Left ventricle myocardium inferior (tissue), 1 donor: Measurements from ENCODE around the gene NEAT1. TPM values are rescaled to one million over a fixed set of nuclear protein-coding genes. Genes with fewer than 3 reads are reported as not detected.

Experiments used
- DNase-seq: peaks from one replicate; pipeline ENCODE4 v3.0.0-alpha.2; 2020
- H3K27ac ChIP-seq: fragments of 200-600 bp; replicated peaks from 2 replicates; pipeline ENCODE4 v1.8.0; 2021
- H3K27me3 ChIP-seq: fragments of 200-600 bp; 2 replicates; pipeline ENCODE4 v1.8.0; 2021; ENCODE audit warnings: low read depth
- H3K36me3 ChIP-seq: fragments of 200-600 bp; 2 replicates; pipeline ENCODE4 v1.8.0; 2021
- H3K4me1 ChIP-seq: fragments of 200-600 bp; 2 replicates; pipeline ENCODE4 v1.8.0; 2021
- H3K4me3 ChIP-seq: fragments of 200-600 bp; 2 replicates; pipeline ENCODE4 v1.8.0; 2021; ENCODE audit warnings: mild to moderate bottlenecking, moderate library complexity
- H3K9me3 ChIP-seq: fragments of 200-600 bp; replicated peaks from 2 replicates; pipeline ENCODE4 v1.8.0; 2021
- CTCF ChIP-seq: fragments of 200-600 bp; IDR thresholded peaks from 2 replicates; pipeline ENCODE4 v1.8.0; 2021; ENCODE audit warnings: antibody characterized with exemption, mild to moderate bottlenecking, borderline replicate concordance
- intact Hi-C: fragments of 100-400 bp; cut with micrococcal nuclease; formaldehyde crosslinking; loops from one replicate; pipeline ENCODE4 v1.11.0; 2022
- total RNA-seq: library from RNA; stranded (reverse); fragmentation: NEBNext Ultra II Directional; extraction: Animal tissue kit (Norgen Biotek cat#: 25700); gene quantifications from one replicate; pipeline ENCODE4 v1.2.1, GENCODE V29; 2021
- donor health status: DM: no; HTN: yes; CAD: no; lungs with severe emphysema.

The NEAT1 gene
- total RNA-seq, 1 donor from 2014 or later, result 405 TPM

GRCh38 chr11:65427691-65428577, 5.3 kb downstream of the NEAT1 start:
- Histone ChIP-seq H3K4me1 (peaks cover 97% of the 10 kb centered on the region), H3K4me3 (peak overlapping the region; percentile 80), H3K36me3 (peaks cover 81% of the 10 kb centered on the region), H3K27me3 (no peaks in the 10 kb centered on the region), H3K9me3 (no peaks in the 10 kb centered on the region), H3K27ac (peak overlapping the region; percentile 100)
- no peak for DNase-seq
- intact Hi-C loops, result no loop called here
- TF ChIP-seq CTCF, result no peak

- peak overlapping the region; percentile 100 for H3K27ac ChIP-seq
- intact Hi-C loops, result no loop called here
- peaks cover 75% of the 10 kb centered on the region for H3K36me3 ChIP-seq
- TF ChIP-seq CTCF, result no peak
- peak overlapping the region; percentile 80 for H3K4me3 ChIP-seq
- H3K9me3 ChIP-seq, result no peaks in the 10 kb centered on the region
- no peak for DNase-seq
- peaks cover 97% of the 10 kb centered on the region for H3K4me1 ChIP-seq
- no peaks in the 10 kb centered on the region for H3K27me3 ChIP-seq
Observed at GRCh38 chr11:65428578-65429067, 6.0 kb downstream of the NEAT1 start.

GRCh38 chr11:65429068-65429681, 6.6 kb downstream of the NEAT1 start:
- intact Hi-C loops, result no loop called here
- no peaks in the 10 kb centered on the region for H3K27me3 ChIP-seq
- H3K36me3 ChIP-seq, result peaks cover 75% of the 10 kb centered on the region
- TF ChIP-seq CTCF, result no peak
- peak overlapping the region; percentile 100 for H3K27ac ChIP-seq
- H3K4me1 ChIP-seq, result peaks cover 97% of the 10 kb centered on the region
- DNase-seq, result no peak
- H3K9me3 ChIP-seq, result no peaks in the 10 kb centered on the region
- peak overlapping the region; percentile 80 for H3K4me3 ChIP-seq

GRCh38 chr11:65429724-65430405, 7.3 kb downstream of the NEAT1 start:
- intact Hi-C loops, result no loop called here

More at GRCh38 chr11:65429724-65430405, 7.3 kb downstream of the NEAT1 start:
- Histone ChIP-seq H3K27ac (peak overlapping the region; percentile 100), H3K4me3 (peak overlapping the region; percentile 80), H3K4me1 (peaks cover 97% of the 10 kb centered on the region), H3K9me3 (no peaks in the 10 kb centered on the region), H3K36me3 (peaks cover 75% of the 10 kb centered on the region), H3K27me3 (no peaks in the 10 kb centered on the region)
- TF ChIP-seq CTCF, result no peak
- DNase-seq, result peak; percentile 72
